A204.1 (cell line): Measurements from ENCODE around the gene SCYGR7.
A peak's percentile ranks its signal among the peaks of the same experiment; 100 is the strongest.

Source experiments
- FAIRE-seq: peaks from 2 replicates; lab custom pipeline; 2012; peaks lifted over from hg19 to GRCh38; lab: Jason Lieb, UNC

SCYGR7 gene

GRCh38 chr2:227759411-227760118, 31.4 kb downstream of the SCYGR7 start:
- FAIRE-seq = no peak

GRCh38 chr2:227761740-227762476, 33.8 kb downstream of the SCYGR7 start:
- no peak for FAIRE-seq

DNA sequence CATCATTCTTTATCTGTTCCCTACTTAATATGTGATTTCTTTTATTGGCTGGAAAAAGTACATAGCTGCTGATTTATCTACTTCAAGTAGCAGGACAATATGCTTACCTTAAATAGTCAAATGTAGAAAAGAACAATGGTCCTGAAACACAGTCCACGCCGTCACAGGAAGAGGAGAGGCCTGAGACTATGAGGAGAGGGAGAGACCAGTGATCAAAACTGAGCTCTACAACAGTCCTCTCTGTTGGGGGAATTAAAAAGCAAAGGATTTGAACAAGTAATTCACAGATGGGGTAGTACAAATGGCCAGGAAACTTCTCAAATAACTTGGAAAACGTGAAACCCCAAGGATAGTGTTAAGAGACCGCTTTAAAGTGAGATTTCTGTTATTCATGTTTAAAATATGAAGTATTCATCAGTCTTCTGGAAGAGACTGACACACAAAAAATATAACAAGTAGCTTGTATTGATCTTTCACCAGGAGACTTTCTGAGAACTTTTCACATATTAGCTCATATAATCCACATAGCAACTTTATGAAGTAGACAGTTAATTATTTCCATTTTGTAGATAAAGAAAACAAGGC, 37.7 kb downstream of the SCYGR7 start:
- no peak for FAIRE-seq

DNA sequence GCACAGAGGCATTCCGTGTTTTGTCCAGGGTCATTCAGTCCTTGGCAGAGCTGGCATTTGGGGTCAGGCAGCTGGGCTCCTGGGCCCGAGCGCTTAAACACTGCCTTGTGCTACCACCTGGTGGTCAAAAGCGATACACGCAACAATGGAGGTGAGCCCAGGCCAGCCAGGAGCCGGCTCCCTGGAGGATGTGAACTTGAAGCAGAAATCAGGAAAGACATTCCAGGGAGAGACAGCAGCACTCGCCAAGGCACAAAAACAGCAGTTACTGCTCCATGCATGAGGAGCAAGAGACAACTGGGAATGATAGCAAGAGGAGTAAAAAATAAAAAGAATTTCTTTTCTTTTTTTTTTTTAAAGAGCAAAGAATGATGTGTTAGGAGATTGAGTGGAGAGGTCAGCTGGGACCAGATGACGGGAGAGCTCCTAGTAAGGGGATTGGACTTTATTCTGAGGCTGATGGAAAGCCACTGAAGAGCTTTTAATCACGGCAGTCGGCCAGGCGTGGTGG, 38.3 kb downstream of the SCYGR7 start:
- FAIRE-seq = peak; percentile 76

DNA sequence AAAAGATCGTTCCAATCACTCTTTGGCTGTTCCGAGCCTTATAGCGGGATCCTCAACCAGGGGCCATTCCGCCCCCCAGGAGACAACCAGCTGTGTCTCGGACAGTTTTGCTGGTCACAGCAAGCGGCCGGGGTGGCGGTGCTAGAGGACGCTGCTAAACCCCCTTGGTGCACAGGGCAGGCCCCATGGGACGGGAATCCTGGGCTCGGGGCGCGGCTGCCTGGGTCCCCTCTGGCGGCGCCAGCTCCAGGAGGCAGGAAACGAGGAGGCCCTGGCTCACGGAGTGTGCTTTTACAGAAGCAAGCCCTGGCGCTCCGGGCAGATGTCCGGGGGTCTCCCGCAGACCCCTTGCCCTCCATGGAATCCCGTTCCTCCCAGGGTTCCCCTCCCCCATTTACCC, 39.7 kb downstream of the SCYGR7 start:
- no peak for FAIRE-seq

GRCh38 chr2:227772197-227772661, 44.1 kb downstream of the SCYGR7 start:
- FAIRE-seq = no peak

DNA sequence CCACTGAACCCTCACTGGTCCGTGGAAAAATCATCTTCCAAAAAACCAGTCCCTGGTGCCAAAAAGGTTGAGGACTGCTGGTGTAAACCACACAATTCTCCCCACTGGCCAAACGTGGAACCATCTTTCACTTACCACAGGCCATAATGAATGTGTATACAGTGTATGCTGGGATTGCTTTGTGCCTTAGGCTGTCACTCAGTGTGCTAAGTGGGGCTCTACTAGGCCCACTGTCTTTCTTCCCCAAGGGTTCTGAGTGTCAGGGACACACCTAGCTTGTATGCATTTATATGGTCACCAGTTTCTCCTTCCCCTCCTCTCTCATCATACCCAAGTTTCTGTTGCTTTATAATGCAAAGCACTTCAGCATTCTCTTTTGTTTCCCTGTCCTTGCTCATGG, 44.8 kb downstream of the SCYGR7 start:
- FAIRE-seq = no peak

DNA sequence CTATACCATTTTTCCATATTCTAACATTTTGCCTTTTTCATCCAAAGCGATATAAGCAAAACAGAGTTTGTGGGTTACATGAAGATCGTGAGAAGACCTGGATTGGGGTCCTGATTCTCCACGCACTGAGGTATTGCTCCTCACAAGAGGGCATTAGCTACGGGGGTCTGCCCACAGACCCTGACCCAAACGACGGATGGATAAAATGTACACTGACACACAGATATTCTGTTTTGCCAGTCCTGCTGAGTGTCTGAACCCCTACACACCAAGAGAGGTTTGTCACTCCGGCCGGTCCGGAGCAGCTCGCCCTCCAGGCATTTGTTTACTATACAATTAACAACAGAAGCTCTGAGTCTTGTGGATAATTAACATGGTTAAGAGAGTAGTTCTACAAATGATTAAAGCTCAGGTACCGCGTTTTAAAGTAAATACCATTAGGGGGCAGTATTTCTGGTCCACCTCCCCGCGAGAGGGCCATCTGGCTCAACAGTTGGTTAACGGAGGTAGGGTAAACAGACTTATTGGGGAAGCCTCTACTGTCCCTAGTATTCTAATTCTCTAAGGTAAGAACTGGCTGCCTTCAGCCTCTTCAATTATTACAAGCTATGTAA, 46.0 kb downstream of the SCYGR7 start:
- no peak for FAIRE-seq

GRCh38 chr2:227774895-227775842, 47.0 kb downstream of the SCYGR7 start:
- FAIRE-seq = no peak
